Karpas-422 (cell line): ENCODE data around the gene FTCDNL1. TPM values are rescaled to one million over a fixed set of nuclear protein-coding genes. Genes with fewer than 3 reads are reported as not detected.

Experiments used
- DNase-seq: peaks from one replicate; pipeline ENCODE4 v3.0.0-alpha.2; 2015
- H2AFZ ChIP-seq: fragments of 200-600 bp; sonication (generic); 2 replicates; pipeline ENCODE4 v1.6.1; 2014; ENCODE audit warnings: antibody characterized with exemption, low read length, mixed read lengths
- H3K27ac ChIP-seq: fragments of 200-600 bp; sonication (generic); 2 replicates; pipeline ENCODE4 v1.5.1; 2014; ENCODE audit warnings: mild to moderate bottlenecking, low read length, moderate library complexity
- H3K27me3 ChIP-seq: fragments of 200-600 bp; sonication (generic); 2 replicates; pipeline ENCODE4 v1.6.1; 2014; ENCODE audit warnings: low read length, mixed read lengths
- H3K36me3 ChIP-seq: fragments of 200-600 bp; sonication (generic); 2 replicates; pipeline ENCODE4 v1.6.1; 2014; ENCODE audit warnings: low read length, mixed read lengths; ENCODE audit not compliant: insufficient read depth
- H3K4me1 ChIP-seq: fragments of 200-600 bp; sonication (generic); 2 replicates; pipeline ENCODE4 v1.6.1; 2014; ENCODE audit warnings: mild to moderate bottlenecking, low read length, mixed read lengths
- H3K4me2 ChIP-seq: fragments of 200-600 bp; sonication (generic); 2 replicates; pipeline ENCODE4 v1.6.1; 2014; ENCODE audit warnings: low read length, low read depth, mild to moderate bottlenecking; ENCODE audit not compliant: poor library complexity, severe bottlenecking
- H3K4me3 ChIP-seq: fragments of 200-600 bp; sonication (generic); 2 replicates; pipeline ENCODE4 v1.5.1; 2014; ENCODE audit warnings: mild to moderate bottlenecking, antibody characterized with exemption, low read length, mixed read lengths
- H3K79me2 ChIP-seq: fragments of 200-600 bp; sonication (generic); 2 replicates; pipeline ENCODE4 v1.6.1; 2014; ENCODE audit warnings: mild to moderate bottlenecking, low read length, mixed read lengths
- H3K9ac ChIP-seq: fragments of 200-600 bp; sonication (generic); 2 replicates; pipeline ENCODE4 v1.6.0; 2014; ENCODE audit warnings: low read length
- H3K9me2 ChIP-seq: fragments of 200-600 bp; sonication (generic), shearing (Covaris generic); replicated peaks from 2 replicates; pipeline ENCODE4 v1.6.0; 2014; ENCODE audit warnings: mild to moderate bottlenecking, low read length, moderate library complexity; ENCODE audit not compliant: insufficient read depth
- H3K9me3 ChIP-seq: fragments of 300-700, 200-600 bp; sonication (generic); 2 replicates; pipeline ENCODE4 v1.6.1; 2014; ENCODE audit warnings: low read length, mixed read lengths
- H4K20me1 ChIP-seq: fragments of 200-600 bp; sonication (generic); 2 replicates; pipeline ENCODE4 v1.6.1; 2014; ENCODE audit warnings: mild to moderate bottlenecking, antibody characterized with exemption, low read length, low read depth; ENCODE audit not compliant: insufficient read depth
- total RNA-seq: library from RNA; depleted of rRNA; stranded (reverse); fragments of >200 nt; shearing (Covaris generic); gene quantifications from 2 replicates; pipeline ENCODE4 v1.2.3, GENCODE V29; 2014; ENCODE audit warnings: low replicate concordance

FTCDNL1 gene
- total RNA-seq, 1 experiment from 2014 or later = 1.9 TPM

GRCh38 chr2:199812493-199812892, 38.5 kb downstream of the FTCDNL1 start:
- Histone ChIP-seq H3K79me2 (no peaks in the 10 kb centered on the region), H4K20me1 (no peaks in the 10 kb centered on the region), H3K27ac (no peak overlapping the region), H3K9ac (no peak overlapping the region), H3K4me2 (no peak overlapping the region), H3K9me3 (no peaks in the 10 kb centered on the region), H3K36me3 (no peaks in the 10 kb centered on the region), H3K27me3 (no peaks in the 10 kb centered on the region), H3K4me1 (no peaks in the 10 kb centered on the region), H3K9me2 (no peaks in the 10 kb centered on the region), H3K4me3 (no peak overlapping the region), H2AFZ (no peak overlapping the region)
- DNase-seq = no peak

DNA sequence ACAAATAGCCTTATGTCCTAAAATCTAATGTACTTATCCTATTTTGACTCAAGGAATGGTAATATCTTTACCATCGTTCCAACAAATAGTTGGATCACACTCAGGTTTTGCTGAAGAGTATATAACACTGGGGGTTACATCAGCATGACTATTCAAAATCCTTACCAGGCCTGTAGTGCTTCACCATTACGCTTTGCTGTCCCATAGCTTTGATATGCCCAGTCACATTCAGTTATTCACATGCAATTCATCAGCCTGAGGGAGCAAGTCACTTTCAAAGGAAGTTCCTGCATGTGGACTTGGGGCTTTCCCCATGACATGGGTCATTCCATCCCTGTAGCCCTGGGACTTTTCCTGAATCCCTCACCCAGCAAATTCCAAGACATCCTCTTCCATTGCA, 39.6 kb downstream of the FTCDNL1 start:
- no peaks in the 10 kb centered on the region for H3K79me2 ChIP-seq
- no peaks in the 10 kb centered on the region for H4K20me1 ChIP-seq
- no peak overlapping the region for H3K4me3 ChIP-seq
- no peaks in the 10 kb centered on the region for H3K27me3 ChIP-seq
- no peak overlapping the region for H3K27ac ChIP-seq
- no peak for DNase-seq
- H3K4me2 ChIP-seq = no peak overlapping the region
- no peaks in the 10 kb centered on the region for H3K9me3 ChIP-seq
- H3K9ac ChIP-seq = no peak overlapping the region
- no peaks in the 10 kb centered on the region for H3K36me3 ChIP-seq
- H2AFZ ChIP-seq = no peak overlapping the region
- no peaks in the 10 kb centered on the region for H3K4me1 ChIP-seq
- H3K9me2 ChIP-seq = no peaks in the 10 kb centered on the region

GRCh38 chr2:199810422-199811171, 40.4 kb downstream of the FTCDNL1 start:
- Histone ChIP-seq H3K9me3 (no peaks in the 10 kb centered on the region), H3K27ac (no peak overlapping the region), H3K9ac (no peak overlapping the region)

GRCh38 chr2:199807966-199808365, 43.0 kb downstream of the FTCDNL1 start:
- no peaks in the 10 kb centered on the region for H3K36me3 ChIP-seq
- no peaks in the 10 kb centered on the region for H3K4me1 ChIP-seq
- H4K20me1 ChIP-seq = no peaks in the 10 kb centered on the region
- no peak for DNase-seq
- H3K79me2 ChIP-seq = no peaks in the 10 kb centered on the region
- no peak overlapping the region for H3K4me2 ChIP-seq
- no peak overlapping the region for H2AFZ ChIP-seq
- no peaks in the 10 kb centered on the region for H3K27me3 ChIP-seq
- no peak overlapping the region for H3K27ac ChIP-seq
- no peaks in the 10 kb centered on the region for H3K9me3 ChIP-seq
- no peaks in the 10 kb centered on the region for H3K9me2 ChIP-seq
- no peak overlapping the region for H3K4me3 ChIP-seq
- H3K9ac ChIP-seq = no peak overlapping the region

More at GRCh38 chr2:199810422-199811171, 40.4 kb downstream of the FTCDNL1 start:
- Histone ChIP-seq H3K4me3 (no peak overlapping the region), H3K4me2 (no peak overlapping the region), H3K27me3 (no peaks in the 10 kb centered on the region), H3K4me1 (no peaks in the 10 kb centered on the region), H3K79me2 (no peaks in the 10 kb centered on the region), H4K20me1 (no peaks in the 10 kb centered on the region), H3K9me2 (no peaks in the 10 kb centered on the region), H3K36me3 (no peaks in the 10 kb centered on the region), H2AFZ (no peak overlapping the region)
- DNase-seq = no peak

DNA sequence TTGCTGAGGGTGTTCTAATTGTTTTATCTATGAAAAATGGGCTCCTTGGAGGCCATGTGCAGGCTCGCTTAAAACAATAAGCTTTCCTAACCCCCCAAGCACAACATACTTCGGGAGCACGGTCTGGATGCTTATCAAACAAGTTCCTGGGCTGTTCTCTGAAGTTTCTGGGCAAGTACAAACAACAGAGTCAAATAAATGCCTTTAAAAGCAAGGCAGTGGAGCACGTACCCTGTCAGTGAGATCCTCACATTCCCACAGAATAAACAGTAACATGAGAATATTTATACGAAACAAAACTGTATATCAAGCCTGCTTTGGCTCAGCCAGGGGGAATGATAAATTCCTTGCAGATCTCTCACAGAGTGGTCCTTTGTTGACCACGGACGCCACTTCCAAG, 44.8 kb downstream of the FTCDNL1 start:
- Histone ChIP-seq H3K4me3 (no peak overlapping the region), H3K4me2 (no peak overlapping the region), H3K9ac (no peak overlapping the region), H3K9me3 (no peaks in the 10 kb centered on the region), H3K27ac (no peak overlapping the region), H3K27me3 (no peaks in the 10 kb centered on the region), H4K20me1 (no peaks in the 10 kb centered on the region), H3K9me2 (no peaks in the 10 kb centered on the region), H3K79me2 (no peaks in the 10 kb centered on the region), H3K36me3 (no peaks in the 10 kb centered on the region), H2AFZ (no peak overlapping the region), H3K4me1 (no peaks in the 10 kb centered on the region)
- DNase-seq = no peak

DNA sequence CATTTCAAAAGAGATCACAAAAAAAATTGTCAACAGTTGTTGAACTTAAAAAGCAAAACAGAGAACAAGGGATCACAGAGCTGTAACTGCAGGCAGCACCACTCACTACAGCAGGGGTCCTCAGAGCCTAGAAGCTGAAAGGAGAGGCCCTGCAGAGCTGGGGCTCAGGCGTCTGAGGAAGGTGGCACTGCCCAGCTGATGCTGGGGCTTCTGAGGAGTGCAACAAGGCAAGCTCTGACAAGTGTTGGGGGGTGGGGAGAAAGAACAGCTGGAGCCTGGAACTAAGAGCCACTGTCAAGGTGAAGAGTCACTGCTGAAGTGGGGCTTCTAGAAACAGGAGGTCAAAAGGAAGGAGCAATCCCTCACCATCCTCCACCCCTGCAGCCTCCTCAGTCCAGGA, 46.2 kb downstream of the FTCDNL1 start:
- Histone ChIP-seq H3K79me2 (no peaks in the 10 kb centered on the region), H3K4me3 (no peak overlapping the region), H2AFZ (no peak overlapping the region), H4K20me1 (no peaks in the 10 kb centered on the region), H3K9ac (no peak overlapping the region), H3K4me2 (no peak overlapping the region), H3K27me3 (no peaks in the 10 kb centered on the region), H3K4me1 (no peaks in the 10 kb centered on the region), H3K27ac (no peak overlapping the region), H3K9me3 (no peaks in the 10 kb centered on the region), H3K9me2 (no peaks in the 10 kb centered on the region), H3K36me3 (no peaks in the 10 kb centered on the region)
- DNase-seq = no peak

GRCh38 chr2:199798831-199799580, 52.0 kb downstream of the FTCDNL1 start:
- no peak overlapping the region for H3K9ac ChIP-seq
- no peaks in the 10 kb centered on the region for H3K9me3 ChIP-seq
- no peak overlapping the region for H3K27ac ChIP-seq
- no peak overlapping the region for H3K4me3 ChIP-seq
- no peaks in the 10 kb centered on the region for H3K9me2 ChIP-seq
- no peaks in the 10 kb centered on the region for H4K20me1 ChIP-seq
- no peaks in the 10 kb centered on the region for H3K36me3 ChIP-seq
- no peak for DNase-seq
- H3K27me3 ChIP-seq = no peaks in the 10 kb centered on the region
- H3K4me1 ChIP-seq = no peaks in the 10 kb centered on the region
- H3K79me2 ChIP-seq = no peaks in the 10 kb centered on the region
- no peak overlapping the region for H2AFZ ChIP-seq
- no peak overlapping the region for H3K4me2 ChIP-seq

GRCh38 chr2:199797431-199798403, 53.3 kb downstream of the FTCDNL1 start:
- no peaks in the 10 kb centered on the region for H3K79me2 ChIP-seq
- H3K4me3 ChIP-seq = no peak overlapping the region
- DNase-seq = no peak
- H3K9ac ChIP-seq = no peak overlapping the region
- H3K9me2 ChIP-seq = no peaks in the 10 kb centered on the region
- H3K9me3 ChIP-seq = no peaks in the 10 kb centered on the region
- H2AFZ ChIP-seq = no peak overlapping the region
- H3K4me2 ChIP-seq = no peak overlapping the region
- no peaks in the 10 kb centered on the region for H3K36me3 ChIP-seq
- H3K4me1 ChIP-seq = no peaks in the 10 kb centered on the region
- no peaks in the 10 kb centered on the region for H3K27me3 ChIP-seq
- H3K27ac ChIP-seq = no peak overlapping the region
- no peaks in the 10 kb centered on the region for H4K20me1 ChIP-seq
